Fibroblast of skin of scalp (primary cell): Measurements from ENCODE around the gene DAPL1.

ENCODE experiments used
- DNase-seq: peaks from one replicate; pipeline ENCODE4 v3.0.0-alpha.2; 2013

DAPL1 gene

GRCh38 chr2:158778243-158778642, 16.9 kb upstream of the DAPL1 start:
- DNase-seq = no peak

- no peak for DNase-seq
Measured at GRCh38 chr2:158779621-158780020, 15.5 kb upstream of the DAPL1 start.

GRCh38 chr2:158781353-158781961, 13.7 kb upstream of the DAPL1 start:
- peak; percentile 64 for DNase-seq

- no peak for DNase-seq
Measured at GRCh38 chr2:158782136-158782535, 13.0 kb upstream of the DAPL1 start.

- peak; percentile 33 for DNase-seq
Measured at GRCh38 chr2:158782616-158783015, 12.5 kb upstream of the DAPL1 start.

- DNase-seq = no peak
Measured at GRCh38 chr2:158783923-158784322, 11.2 kb upstream of the DAPL1 start.

- no peak for DNase-seq
Measured at GRCh38 chr2:158786897-158787296, 8.2 kb upstream of the DAPL1 start.

GRCh38 chr2:158788951-158789350, 6.2 kb upstream of the DAPL1 start:
- no peak for DNase-seq

- DNase-seq = no peak
Measured at GRCh38 chr2:158796652-158797051, 1.5 kb downstream of the DAPL1 start.

GRCh38 chr2:158797963-158798700, 3.0 kb downstream of the DAPL1 start:
- DNase-seq = peak; percentile 22

- no peak for DNase-seq
Measured at GRCh38 chr2:158799181-158799580, 4.1 kb downstream of the DAPL1 start.

- no peak for DNase-seq
Measured at GRCh38 chr2:158803506-158803905, 8.4 kb downstream of the DAPL1 start.

- DNase-seq = no peak
Measured at GRCh38 chr2:158805255-158805654, 10.1 kb downstream of the DAPL1 start.

GRCh38 chr2:158805936-158806335, 10.8 kb downstream of the DAPL1 start:
- DNase-seq = no peak

GRCh38 chr2:158806941-158807340, 11.8 kb downstream of the DAPL1 start:
- DNase-seq = peak; percentile 26

- no peak for DNase-seq
Measured at GRCh38 chr2:158808426-158808825, 13.3 kb downstream of the DAPL1 start.

GRCh38 chr2:158809816-158810215, 14.7 kb downstream of the DAPL1 start:
- DNase-seq = no peak

GRCh38 chr2:158810731-158811460, 15.8 kb downstream of the DAPL1 start:
- no peak for DNase-seq

- no peak for DNase-seq
Measured at GRCh38 chr2:158815166-158815565, 20.0 kb downstream of the DAPL1 start.

- DNase-seq = no peak
Measured at GRCh38 chr2:158815658-158816057, 20.5 kb downstream of the DAPL1 start.

GRCh38 chr2:158817588-158817987, 22.5 kb downstream of the DAPL1 start:
- no peak for DNase-seq

- DNase-seq = peak; percentile 30
Measured at GRCh38 chr2:158818511-158818910, 23.4 kb downstream of the DAPL1 start.

GRCh38 chr2:158822193-158822592, 27.1 kb downstream of the DAPL1 start:
- no peak for DNase-seq
